ENCODE measurements around the gene RPF1. TPM values are rescaled to one million over a fixed set of nuclear protein-coding genes. Genes with fewer than 3 reads are reported as not detected.
A peak's percentile ranks its signal among the peaks of the same experiment; 100 is the strongest.
"Not testable (repeated sequence)": the region's sequence is repeated elsewhere in the genome, so short reads cannot be mapped to it uniquely, and the experiment has no call there.

Gene RPF1
- total and polyA plus RNA-seq, 7 donors, result 29.2 to 75.5 (median 38.5) TPM

DNA sequence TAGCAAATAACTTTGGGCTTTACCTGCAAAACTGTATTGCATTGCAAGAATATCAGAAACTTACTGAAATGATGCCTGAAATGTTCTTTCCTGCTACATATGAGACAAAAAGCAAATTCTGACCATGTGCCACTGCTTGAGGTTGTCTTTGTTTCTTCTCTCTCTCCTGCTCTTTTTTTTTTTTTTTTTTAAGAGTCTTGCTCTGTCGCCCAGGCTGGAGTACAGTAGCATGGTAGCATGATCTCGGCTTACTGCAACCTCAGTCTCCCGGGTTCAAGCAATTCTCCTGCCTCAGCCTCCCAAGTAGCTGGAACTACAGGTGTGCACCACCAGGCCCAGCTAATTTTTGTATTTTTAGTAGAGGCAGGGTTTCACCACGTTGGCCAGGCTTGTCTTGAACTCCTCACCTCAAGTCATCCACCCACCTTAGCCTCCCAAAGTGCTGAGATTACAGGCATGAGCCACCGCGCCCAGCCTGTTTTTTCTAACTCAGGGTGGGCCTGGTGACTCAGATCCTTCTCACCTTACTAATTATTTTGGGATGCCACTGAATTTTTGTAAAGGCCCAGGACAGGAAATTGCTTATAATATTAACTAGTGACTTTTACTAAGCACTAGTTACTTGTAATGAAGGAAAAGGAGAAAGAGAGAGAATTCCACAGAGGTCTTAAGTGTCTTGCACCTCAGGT, 44.8 kb upstream of the RPF1 start:
- Histone ChIP-seq H3K36me3 (ENCODE audit: insufficient read depth in 1 of 2, low read depth in 1 of 2) (no peaks in the 10 kb centered on the region), H3K27me3 (ENCODE audit: insufficient read depth in 3 of 3, low read length in 2 of 3) (no peaks in the 10 kb centered on the region), H3K9me3 (no peaks in the 10 kb centered on the region), H3K4me3 (peak overlapping the region; percentile 53), H3K27ac (no peak overlapping the region), H3K4me1 (no peaks in the 10 kb centered on the region)
- TF ChIP-seq, protein P1, sequence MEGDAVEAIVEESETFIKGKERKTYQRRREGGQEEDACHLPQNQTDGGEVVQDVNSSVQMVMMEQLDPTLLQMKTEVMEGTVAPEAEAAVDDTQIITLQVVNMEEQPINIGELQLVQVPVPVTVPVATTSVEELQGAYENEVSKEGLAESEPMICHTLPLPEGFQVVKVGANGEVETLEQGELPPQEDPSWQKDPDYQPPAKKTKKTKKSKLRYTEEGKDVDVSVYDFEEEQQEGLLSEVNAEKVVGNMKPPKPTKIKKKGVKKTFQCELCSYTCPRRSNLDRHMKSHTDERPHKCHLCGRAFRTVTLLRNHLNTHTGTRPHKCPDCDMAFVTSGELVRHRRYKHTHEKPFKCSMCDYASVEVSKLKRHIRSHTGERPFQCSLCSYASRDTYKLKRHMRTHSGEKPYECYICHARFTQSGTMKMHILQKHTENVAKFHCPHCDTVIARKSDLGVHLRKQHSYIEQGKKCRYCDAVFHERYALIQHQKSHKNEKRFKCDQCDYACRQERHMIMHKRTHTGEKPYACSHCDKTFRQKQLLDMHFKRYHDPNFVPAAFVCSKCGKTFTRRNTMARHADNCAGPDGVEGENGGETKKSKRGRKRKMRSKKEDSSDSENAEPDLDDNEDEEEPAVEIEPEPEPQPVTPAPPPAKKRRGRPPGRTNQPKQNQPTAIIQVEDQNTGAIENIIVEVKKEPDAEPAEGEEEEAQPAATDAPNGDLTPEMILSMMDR (IDR thresholded peaks at IDR 0.05), result no peak
- intact Hi-C loops (cut with DNase I), result loop anchor here (2.0 to 10.0 kb wide), 5 partner anchors 132 to 502 kb away; partner anchors contain the start of gene SAMD13 (in 1 of the 2)
- ATAC-seq (peak in 1 of 4 donors; percentile 49), DNase-seq (no peak)
- WGBS, 3 donors, result 69 to 75% (median 71%) methylated on average over 6 of the region's 6 CpGs

DNA sequence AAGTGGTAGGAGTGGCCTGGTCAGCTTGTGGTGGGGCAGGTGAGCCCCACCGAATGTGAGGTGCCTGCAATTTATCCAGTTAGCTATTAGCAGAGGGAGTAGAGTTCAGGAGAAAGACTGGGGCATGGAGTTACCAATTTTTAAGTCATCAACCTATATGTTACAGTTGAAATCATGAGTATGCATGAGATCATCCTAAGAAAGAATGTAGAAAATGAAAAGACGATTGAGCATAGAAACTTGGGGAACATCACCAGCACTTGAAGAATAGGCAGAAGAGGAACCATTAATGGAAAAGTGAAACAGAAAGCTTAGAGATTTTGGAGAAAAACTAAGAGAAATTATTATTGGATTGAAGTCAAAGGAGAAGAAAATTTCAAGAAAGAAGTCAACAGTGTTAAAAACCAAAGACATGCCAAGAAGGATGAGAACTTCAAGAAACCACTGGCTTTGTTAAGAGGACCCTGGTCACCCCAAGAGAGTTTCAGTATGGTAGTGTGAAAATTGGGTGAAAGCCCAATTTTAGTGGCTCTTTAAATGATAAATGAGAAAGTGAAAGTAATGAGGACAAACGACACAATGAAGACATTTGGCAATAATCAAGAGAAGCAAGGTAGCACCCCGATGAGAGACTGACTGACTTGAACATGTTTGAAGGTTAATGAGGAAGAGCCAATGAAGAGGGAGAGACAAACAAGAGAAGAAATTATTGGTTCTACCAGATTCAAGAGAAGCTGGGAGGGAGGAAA, 44.1 kb upstream of the RPF1 start:
- Histone ChIP-seq H3K4me3 (no peak overlapping the region), H3K4me1 (no peaks in the 10 kb centered on the region), H3K36me3 (ENCODE audit: insufficient read depth in 1 of 2, low read depth in 1 of 2) (no peaks in the 10 kb centered on the region), H3K27me3 (ENCODE audit: insufficient read depth in 3 of 3, low read length in 2 of 3) (no peaks in the 10 kb centered on the region), H3K27ac (no peak overlapping the region), H3K9me3 (no peaks in the 10 kb centered on the region)
- TF ChIP-seq, protein P1 (IDR thresholded peaks at IDR 0.05), result no peak
- DNase-seq (no peak), ATAC-seq (no peak)
- intact Hi-C loops (cut with DNase I), result loop anchor here (2.0 to 10.0 kb wide), 7 partner anchors 133 to 503 kb away; partner anchors contain the start of genes PRKACB (in 1 of the 2) and SAMD13 (in 1 of the 2)
- WGBS, 3 donors, result 34 to 43% (median 37%) methylated on average over 4 of the region's 4 CpGs

DNA sequence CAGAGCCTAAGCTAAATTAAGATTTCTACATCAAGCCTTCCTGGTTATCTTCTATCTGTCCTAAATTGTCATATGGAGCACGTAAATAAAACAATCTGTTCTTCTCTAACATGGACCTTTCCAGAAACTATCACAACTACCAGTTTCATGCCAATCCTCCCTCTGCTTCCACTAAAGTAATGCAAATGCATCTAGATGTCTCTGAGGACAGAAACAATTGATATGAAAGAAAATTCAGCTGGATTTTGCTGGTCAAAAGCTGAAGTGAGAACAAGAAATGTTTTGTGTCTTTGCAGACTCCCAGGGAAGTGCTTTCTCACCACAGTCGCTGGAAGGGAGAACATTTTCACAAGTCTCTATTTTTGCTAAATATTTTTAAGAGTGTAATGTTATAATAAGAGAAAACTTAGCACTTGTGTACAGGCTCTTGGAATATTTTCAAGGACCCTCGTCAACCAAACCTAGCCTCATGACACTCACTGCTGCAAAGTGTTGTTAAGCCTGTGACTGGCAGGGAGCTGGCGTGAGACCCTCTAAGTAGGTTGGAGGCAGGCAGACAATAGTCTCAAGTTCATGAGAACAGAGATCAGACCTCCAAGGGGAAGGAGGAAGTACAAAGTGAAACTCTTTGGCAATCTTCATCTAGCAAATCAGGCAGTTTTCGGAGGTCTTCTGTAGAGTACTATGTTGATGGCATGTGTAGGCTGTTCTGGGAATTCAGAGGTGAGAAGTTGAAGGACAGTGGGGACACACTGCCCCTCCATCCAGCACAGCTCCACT, 42.0 kb upstream of the RPF1 start:
- Histone ChIP-seq H3K36me3 (ENCODE audit: insufficient read depth in 1 of 2, low read depth in 1 of 2) (no peaks in the 10 kb centered on the region), H3K27ac (no peak overlapping the region), H3K9me3 (no peaks in the 10 kb centered on the region), H3K4me3 (no peak overlapping the region), H3K4me1 (no peaks in the 10 kb centered on the region), H3K27me3 (ENCODE audit: insufficient read depth in 3 of 3, low read length in 2 of 3) (no peaks in the 10 kb centered on the region)
- DNase-seq (no peak), ATAC-seq (no peak)
- 64 to 79% (median 73%) methylated on average over 5 of the region's 5 CpGs for WGBS, 3 donors
- TF ChIP-seq, protein P1 (IDR thresholded peaks at IDR 0.05), result no peak
- intact Hi-C loops (cut with DNase I), result loop anchor here (5.0 to 10.0 kb wide), 5 partner anchors 168 to 505 kb away; partner anchors contain the start of gene PRKACB (in 1 of the 2)

DNA sequence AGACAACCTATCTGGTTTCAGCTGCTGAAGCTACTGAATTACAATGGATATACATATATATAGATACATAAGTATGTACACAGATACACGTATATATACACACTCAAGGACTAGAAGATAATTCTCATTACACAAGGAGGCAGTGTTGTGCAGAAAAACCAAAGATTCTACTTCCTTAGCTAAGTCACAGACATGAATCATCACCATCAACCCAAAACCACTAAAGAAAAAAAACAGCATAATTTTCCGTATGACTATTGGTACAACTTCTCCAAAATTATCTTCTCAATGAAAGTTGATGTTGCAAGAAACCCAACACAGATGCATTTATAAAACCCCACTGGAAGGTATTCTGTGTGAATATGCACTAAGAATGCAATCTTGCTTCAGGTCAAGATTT, 36.8 kb upstream of the RPF1 start:
- no peaks in the 10 kb centered on the region for H3K36me3 ChIP-seq (ENCODE audit: insufficient read depth in 1 of 2, low read depth in 1 of 2)
- TF ChIP-seq, protein P1 (IDR thresholded peaks at IDR 0.05), result peak; percentile 46
- H3K9me3 ChIP-seq, result no peaks in the 10 kb centered on the region
- no peak overlapping the region for H3K4me3 ChIP-seq
- DNase-seq (no peak), ATAC-seq (peak in 3 of 4 donors; percentile 55 to 71 (median 61))
- no peaks in the 10 kb centered on the region for H3K4me1 ChIP-seq
- no peaks in the 10 kb centered on the region for H3K27me3 ChIP-seq (ENCODE audit: insufficient read depth in 3 of 3, low read length in 2 of 3)
- no peak overlapping the region for H3K27ac ChIP-seq
- 8 to 14% (median 14%) methylated on average over 2 of the region's 2 CpGs for WGBS, 3 donors
- intact Hi-C loops (cut with DNase I), result loop anchor here in 1 of 2 donors (5.0 kb wide), 3 partner anchors 160 to 330 kb away; no protein-coding TSS in a partner anchor

DNA sequence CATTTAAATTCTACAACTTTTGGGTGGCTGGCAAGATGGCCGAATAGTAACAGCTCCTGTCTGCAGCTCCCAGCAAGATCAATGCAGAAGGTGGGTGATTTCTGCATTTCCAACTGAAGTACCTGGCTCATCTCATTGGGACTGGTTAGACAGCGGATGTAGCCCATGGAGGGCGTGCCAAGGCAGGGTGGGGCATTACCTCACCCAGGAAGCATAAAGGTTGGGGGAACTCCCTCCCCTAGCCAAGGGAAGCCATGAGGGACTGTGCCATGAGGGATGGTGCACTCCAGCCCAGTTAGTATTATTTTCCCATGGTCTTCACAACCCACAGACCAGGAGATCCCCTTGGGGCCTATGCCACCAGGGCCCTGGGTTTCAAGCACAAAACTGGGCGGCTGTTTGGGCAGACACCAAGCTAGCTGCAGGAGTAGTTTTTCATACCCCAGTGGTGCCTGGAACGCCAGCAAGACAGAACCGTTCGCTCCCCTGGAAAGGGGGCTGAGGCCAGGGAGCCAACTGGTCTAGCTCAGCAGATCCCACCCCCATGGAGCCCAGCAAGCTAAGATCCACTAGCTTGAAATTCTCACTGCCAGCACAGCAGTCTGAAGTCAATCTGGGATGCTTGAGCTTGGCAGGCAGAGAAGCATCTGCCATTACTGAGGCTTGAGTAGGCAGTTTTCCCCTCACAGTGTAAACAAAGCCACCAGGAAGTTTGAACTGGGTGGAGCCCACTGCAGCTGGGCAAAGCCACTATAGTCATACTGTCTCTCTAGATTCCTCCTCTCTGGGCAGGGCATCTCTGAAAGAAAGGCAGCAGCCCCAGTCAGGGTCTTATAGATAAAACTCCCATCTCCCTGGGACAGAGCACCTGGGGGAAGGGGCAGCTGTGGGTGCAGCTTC, 36.1 kb upstream of the RPF1 start:
- intact Hi-C loops (cut with DNase I), result loop anchor here in 1 of 2 donors (5.0 kb wide), 3 partner anchors 159 to 329 kb away; no protein-coding TSS in a partner anchor
- H3K4me1 ChIP-seq; H3K27me3 ChIP-seq (ENCODE audit: insufficient read depth in 3 of 3, low read length in 2 of 3); DNase-seq; H3K4me3 ChIP-seq; H3K36me3 ChIP-seq (ENCODE audit: insufficient read depth in 1 of 2, low read depth in 1 of 2); ATAC-seq; H3K9me3 ChIP-seq; H3K27ac ChIP-seq: not testable (repeated sequence)
- 81 to 86% (median 82%) methylated on average over 7 of the region's 7 CpGs for WGBS, 3 donors

DNA sequence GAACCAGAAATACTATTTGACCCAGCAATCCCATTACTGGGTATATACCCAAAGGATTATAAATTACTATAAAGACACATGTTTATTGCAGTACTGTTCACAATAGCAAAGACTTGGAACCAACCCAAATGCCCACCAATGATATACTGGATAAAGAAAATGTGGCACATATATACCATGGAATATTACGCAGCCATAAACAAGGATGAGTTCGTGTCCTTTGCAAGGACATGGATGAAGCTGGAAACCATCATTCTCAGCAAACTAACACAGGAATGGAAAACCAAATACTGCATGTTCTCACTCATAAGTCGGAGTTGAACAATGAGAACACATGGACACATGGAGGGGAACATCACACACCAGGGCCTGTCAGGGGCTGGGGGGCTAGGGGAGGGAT, 30.4 kb upstream of the RPF1 start:
- H3K9me3 ChIP-seq; H3K27me3 ChIP-seq (ENCODE audit: insufficient read depth in 3 of 3, low read length in 2 of 3); H3K4me3 ChIP-seq; H3K36me3 ChIP-seq (ENCODE audit: insufficient read depth in 1 of 2, low read depth in 1 of 2); DNase-seq; ATAC-seq; H3K4me1 ChIP-seq; intact Hi-C loops (cut with DNase I); H3K27ac ChIP-seq: not testable (repeated sequence)
- 95 to 97% (median 96%) methylated on average over 3 of the region's 3 CpGs for WGBS, 3 donors

Data from psoas muscle (tissue), 8 donors.